ENCODE results near the gene CCDC90B. TPM values are rescaled to one million over a fixed set of nuclear protein-coding genes. Genes with fewer than 3 reads are reported as not detected.

Gene CCDC90B
- total and polyA plus RNA-seq, 11 donors: 17.9 to 31.7 (median 26.7) TPM

- Histone ChIP-seq H3K9me3 (no peaks in the 10 kb centered on the region), H3K4me1 (no peaks in the 10 kb centered on the region), H3K27ac (no peak overlapping the region), H3K27me3 (no peaks in the 10 kb centered on the region), H3K4me3 (no peak overlapping the region), H3K36me3 (peaks cover 0 to 86% (median 73%) of the 10 kb centered on the region in 9 donors)
- no peak for ATAC-seq
- WGBS, 4 donors: 77 to 96% (median 87%) methylated on average over 1 of the region's 1 CpG
- intact Hi-C loops (cut with DNase I): no loop called here
- no peak for TF ChIP-seq CTCF (IDR thresholded peaks at IDR 0.05)
- no peak for TF ChIP-seq POLR2A (IDR thresholded peaks at IDR 0.05)
- no peak for DNase-seq
Measured at GRCh38 chr11:83265331-83265730, 20.8 kb downstream of the CCDC90B start.

- peaks cover 0 to 91% (median 67%) of the 10 kb centered on the region in 9 donors for H3K36me3 ChIP-seq
- 22 to 60% (median 46%) methylated on average over 1 of the region's 1 CpG for WGBS, 4 donors
Measured at GRCh38 chr11:83259559-83259958, 26.6 kb downstream of the CCDC90B start.

DNA sequence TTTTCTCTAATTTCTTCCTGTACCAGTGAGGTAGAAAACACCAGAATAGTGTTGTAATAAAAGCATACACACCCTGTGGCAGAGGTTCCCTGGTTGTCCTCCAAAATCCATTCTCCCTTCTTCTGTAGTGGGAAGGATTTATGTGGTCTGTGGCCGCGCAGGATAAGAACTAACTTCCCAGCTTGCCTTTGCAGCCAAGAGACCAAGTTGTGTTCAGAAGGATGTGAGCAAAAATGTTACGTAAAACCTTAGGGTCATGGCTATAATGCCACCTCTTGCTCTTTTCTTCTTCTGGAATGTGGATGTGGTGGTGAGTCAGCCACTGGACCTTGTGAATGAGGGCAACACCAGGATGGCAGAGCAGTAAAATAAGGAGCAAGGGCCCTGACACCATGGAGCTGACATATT lies 28.4 kb downstream of the CCDC90B start:
- intact Hi-C loops (cut with DNase I): loop anchor here in 3 of 10 donors (10.0 kb wide), 1 partner anchor 543 kb away; no protein-coding TSS in a partner anchor
- Histone ChIP-seq H3K36me3 (peaks cover 0 to 73% (median 49%) of the 10 kb centered on the region in 9 donors), H3K27me3 (no peaks in the 10 kb centered on the region), H3K4me3 (no peak overlapping the region), H3K4me1 (no peaks in the 10 kb centered on the region), H3K9me3 (no peaks in the 10 kb centered on the region), H3K27ac (no peak overlapping the region)
- ATAC-seq (no peak), DNase-seq (no peak)
- no peak for TF ChIP-seq CTCF (IDR thresholded peaks at IDR 0.05)
- TF ChIP-seq POLR2A (IDR thresholded peaks at IDR 0.05): no peak
- 94 to 100% (median 95%) methylated on average over 3 of the region's 3 CpGs for WGBS, 4 donors

More at GRCh38 chr11:83259559-83259958, 26.6 kb downstream of the CCDC90B start:
- ATAC-seq: peak; percentile 91 to 96 (median 92)
- Histone ChIP-seq H3K27ac (peak overlapping the region in 1 of 12 donors; percentile 28), H3K27me3 (no peaks in the 10 kb centered on the region), H3K4me1 (no peaks in the 10 kb centered on the region), H3K4me3 (no peak overlapping the region), H3K9me3 (no peaks in the 10 kb centered on the region)
- intact Hi-C loops (cut with DNase I): loop anchor here in 3 of 10 donors (10.0 kb wide), 1 partner anchor 545 kb away; no protein-coding TSS in a partner anchor
- DNase-seq: peak in 1 of 5 donors; percentile 27
- TF ChIP-seq CTCF (IDR thresholded peaks at IDR 0.05) (no peak), POLR2A (IDR thresholded peaks at IDR 0.05) (no peak)

- H3K36me3 ChIP-seq: peaks cover 0 to 71% (median 39%) of the 10 kb centered on the region in 9 donors
Measured at GRCh38 chr11:83256602-83257340, 29.4 kb downstream of the CCDC90B start.

More at GRCh38 chr11:83256602-83257340, 29.4 kb downstream of the CCDC90B start:
- TF ChIP-seq POLR2A (IDR thresholded peaks at IDR 0.05) (no peak), CTCF (IDR thresholded peaks at IDR 0.05) (no peak)
- ATAC-seq (no peak), DNase-seq (no peak)
- Histone ChIP-seq H3K4me1 (no peaks in the 10 kb centered on the region), H3K9me3 (no peaks in the 10 kb centered on the region), H3K27me3 (no peaks in the 10 kb centered on the region), H3K4me3 (no peak overlapping the region), H3K27ac (no peak overlapping the region)
- WGBS, 4 donors: 68 to 95% (median 77%) methylated on average over 3 of the region's 3 CpGs
- intact Hi-C loops (cut with DNase I): loop anchor here in 3 of 10 donors (10.0 kb wide), 1 partner anchor 542 kb away; no protein-coding TSS in a partner anchor
